Activated naive CD8-positive, alpha-beta T cell treated with anti-CD3 and anti-CD28 coated beads for 36 hours (primary cell): ENCODE results near the gene PDCD6IP. TPM values are rescaled to one million over a fixed set of nuclear protein-coding genes. Genes with fewer than 3 reads are reported as not detected.
A peak's percentile ranks its signal among the peaks of the same experiment; 100 is the strongest.

Source experiments
- DNase-seq: peaks from one replicate; pipeline ENCODE4 v3.0.0; 2021
- H3K27ac Mint-ChIP-seq: one replicate; pipeline ENCODE4 v1.8.0; 2022; ENCODE audit warnings: mild to moderate bottlenecking, moderate library complexity, mixed read lengths
- H3K27me3 Mint-ChIP-seq: one replicate; pipeline ENCODE4 v1.8.0; 2022; ENCODE audit warnings: mild to moderate bottlenecking, mixed read lengths
- H3K36me3 Mint-ChIP-seq: one replicate; pipeline ENCODE4 v1.8.0; 2021; ENCODE audit warnings: mild to moderate bottlenecking, mixed read lengths
- H3K4me1 Mint-ChIP-seq: one replicate; pipeline ENCODE4 v1.8.0; 2021; ENCODE audit warnings: mixed read lengths
- H3K4me3 Mint-ChIP-seq: one replicate; pipeline ENCODE4 v1.8.0; 2022; ENCODE audit warnings: mild to moderate bottlenecking, moderate library complexity, mixed read lengths
- H3K9me3 Mint-ChIP-seq: one replicate; pipeline ENCODE4 v1.8.0; 2022; ENCODE audit warnings: mixed read lengths
- total RNA-seq, 2 experiments: library from RNA; stranded (reverse); gene quantifications; one replicate each; pipeline ENCODE4 v1.2.3, GENCODE V29; 2021

The PDCD6IP gene
- total RNA-seq, 2 experiments from 2014 or later, result 140 to 147 TPM

- Mint-ChIP-seq H3K27ac (no peak overlapping the region), H3K4me1 (no peaks in the 10 kb centered on the region), H3K27me3 (no peaks in the 10 kb centered on the region), H3K4me3 (no peak overlapping the region), H3K9me3 (no peaks in the 10 kb centered on the region), H3K36me3 (no peaks in the 10 kb centered on the region)
- no peak for DNase-seq
These were observed 111.6 kb downstream of the PDCD6IP start for GRCh38 chr3:33910031-33910430.

GRCh38 chr3:33911525-33912322 lies 113.3 kb downstream of the PDCD6IP start:
- Mint-ChIP-seq H3K27me3 (no peaks in the 10 kb centered on the region), H3K9me3 (no peaks in the 10 kb centered on the region), H3K4me3 (no peak overlapping the region), H3K36me3 (no peaks in the 10 kb centered on the region), H3K4me1 (no peaks in the 10 kb centered on the region), H3K27ac (no peak overlapping the region)
- DNase-seq, result no peak

DNA sequence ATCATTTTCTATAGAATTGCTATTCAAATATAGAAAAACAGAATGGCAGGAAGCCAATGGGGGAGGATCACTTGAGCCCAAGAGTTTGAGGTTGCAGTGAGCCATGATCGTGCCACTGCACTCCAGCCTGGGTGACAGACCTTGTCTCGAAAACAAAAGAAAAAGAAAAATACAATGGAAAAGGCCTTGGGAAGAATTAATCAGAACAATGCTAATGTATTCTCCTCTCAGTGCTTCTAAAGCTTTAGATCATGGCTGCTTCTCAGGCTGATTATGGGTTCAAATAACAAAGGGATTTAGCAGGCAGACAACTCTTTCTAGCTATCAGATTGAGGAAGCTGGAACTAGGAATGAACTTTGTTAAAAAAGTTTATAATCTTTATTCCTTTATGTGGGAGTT lies 115.8 kb downstream of the PDCD6IP start:
- H3K27me3 Mint-ChIP-seq, result no peaks in the 10 kb centered on the region
- no peaks in the 10 kb centered on the region for H3K9me3 Mint-ChIP-seq
- H3K4me3 Mint-ChIP-seq, result no peak overlapping the region
- H3K27ac Mint-ChIP-seq, result no peak overlapping the region
- DNase-seq, result no peak
- H3K4me1 Mint-ChIP-seq, result no peaks in the 10 kb centered on the region
- H3K36me3 Mint-ChIP-seq, result no peaks in the 10 kb centered on the region

- H3K27me3 Mint-ChIP-seq, result no peaks in the 10 kb centered on the region
- no peaks in the 10 kb centered on the region for H3K9me3 Mint-ChIP-seq
- H3K4me1 Mint-ChIP-seq, result no peaks in the 10 kb centered on the region
- no peak overlapping the region for H3K27ac Mint-ChIP-seq
- H3K4me3 Mint-ChIP-seq, result no peak overlapping the region
- no peak for DNase-seq
- no peaks in the 10 kb centered on the region for H3K36me3 Mint-ChIP-seq
These were observed 116.4 kb downstream of the PDCD6IP start for GRCh38 chr3:33914731-33915379.

GRCh38 chr3:33915796-33916546 lies 117.5 kb downstream of the PDCD6IP start:
- Mint-ChIP-seq H3K4me1 (no peaks in the 10 kb centered on the region), H3K9me3 (no peaks in the 10 kb centered on the region), H3K36me3 (no peaks in the 10 kb centered on the region), H3K4me3 (no peak overlapping the region), H3K27ac (no peak overlapping the region), H3K27me3 (no peaks in the 10 kb centered on the region)
- DNase-seq, result peak; percentile 12

- Mint-ChIP-seq H3K27me3 (no peaks in the 10 kb centered on the region), H3K4me3 (no peak overlapping the region), H3K27ac (no peak overlapping the region), H3K36me3 (no peaks in the 10 kb centered on the region), H3K4me1 (no peaks in the 10 kb centered on the region), H3K9me3 (no peaks in the 10 kb centered on the region)
- no peak for DNase-seq
These were observed 119.8 kb downstream of the PDCD6IP start for GRCh38 chr3:33918126-33918756.

Other genes starting within 250 kb of the PDCD6IP start
- 10 to 100 TPM; 41.2 to 44.2 TPM for gene CLASP2, start 80.4 kb upstream of the PDCD6IP start, total RNA-seq